HG03045 (cell line): ENCODE data around the gene PEAR1.

ENCODE experiments used
- ATAC-seq: cut with Tn5 transposase; IDR thresholded peaks from one replicate; pipeline ENCODE4 v1.9.1; 2021; ENCODE audit warnings: mild to moderate bottlenecking, moderate library complexity; ENCODE audit not compliant: unreplicated experiment

PEAR1 gene

DNA sequence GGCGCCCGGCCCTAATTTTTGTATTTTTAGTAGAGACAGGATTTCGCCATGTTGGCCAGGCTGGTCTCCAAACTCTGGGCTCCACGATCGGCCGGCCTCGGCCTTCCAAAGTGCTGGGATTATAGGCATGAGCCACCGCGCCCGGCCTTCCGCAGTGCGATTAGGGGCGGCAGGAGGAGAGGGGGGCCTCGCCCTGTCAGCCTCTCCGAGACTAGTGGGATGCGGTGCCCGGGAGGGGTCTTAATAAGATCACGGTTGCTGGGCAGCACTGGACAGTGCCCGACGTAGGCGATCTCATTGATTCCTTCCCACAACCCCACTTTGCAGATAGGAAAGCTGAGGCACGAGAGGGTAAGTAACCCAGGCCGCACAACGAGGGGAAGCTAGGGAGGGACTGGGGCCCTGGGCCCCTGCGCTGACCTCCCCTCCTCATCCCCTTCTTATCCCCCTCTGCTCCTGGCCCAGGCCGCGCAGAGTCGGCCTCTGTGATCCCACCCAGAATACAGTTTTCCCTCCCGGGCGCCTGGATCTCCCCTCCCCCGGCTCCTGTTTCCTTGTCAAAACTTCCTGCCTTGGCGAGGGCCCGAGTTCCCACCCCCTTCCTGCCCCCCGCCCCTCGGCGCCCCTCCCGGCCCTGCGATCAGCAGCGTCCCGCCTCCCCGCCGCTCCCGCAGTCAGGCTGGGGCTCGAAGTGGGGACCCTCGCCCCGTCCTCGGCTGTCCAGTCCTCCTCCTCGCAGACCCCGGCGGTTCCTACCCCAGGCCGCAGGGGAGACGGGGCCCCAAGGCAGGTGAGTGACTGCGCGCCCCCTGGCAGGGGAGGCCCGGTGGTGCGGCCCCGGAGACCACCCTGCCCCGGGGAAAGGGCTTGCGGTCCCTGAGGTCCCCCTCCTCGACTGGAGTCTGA, at the start of gene PEAR1:
Gene PEAR1, plus strand, starts transcription at position 671 of the 906 bp plus-strand sequence. CDS start 10,209 bp downstream, outside the sequence.
- no peak for ATAC-seq

- no peak for ATAC-seq
These were observed 49.4 kb upstream of the PEAR1 start for GRCh38 chr1:156844102-156844501.

DNA sequence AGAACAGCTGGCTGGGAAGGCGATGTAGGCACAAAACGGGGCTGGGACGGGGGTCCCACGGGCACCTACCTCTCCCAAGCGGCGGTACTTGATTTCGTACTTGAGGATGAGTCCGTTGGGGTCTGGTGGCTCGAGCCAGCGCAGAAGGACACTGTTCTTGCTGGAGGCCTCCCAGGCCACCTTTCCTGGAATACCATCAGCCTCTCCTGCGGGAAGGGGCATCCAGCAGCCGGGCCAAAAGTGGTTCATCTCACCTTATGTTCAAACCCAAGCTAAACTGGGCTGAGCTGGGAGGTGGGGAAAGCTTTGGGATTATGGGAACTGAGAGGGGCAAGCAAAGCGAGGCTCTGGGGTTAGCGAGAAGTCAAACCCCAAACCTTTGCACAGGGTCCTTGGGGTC, 48.9 kb upstream of the PEAR1 start:
- ATAC-seq, result no peak

DNA sequence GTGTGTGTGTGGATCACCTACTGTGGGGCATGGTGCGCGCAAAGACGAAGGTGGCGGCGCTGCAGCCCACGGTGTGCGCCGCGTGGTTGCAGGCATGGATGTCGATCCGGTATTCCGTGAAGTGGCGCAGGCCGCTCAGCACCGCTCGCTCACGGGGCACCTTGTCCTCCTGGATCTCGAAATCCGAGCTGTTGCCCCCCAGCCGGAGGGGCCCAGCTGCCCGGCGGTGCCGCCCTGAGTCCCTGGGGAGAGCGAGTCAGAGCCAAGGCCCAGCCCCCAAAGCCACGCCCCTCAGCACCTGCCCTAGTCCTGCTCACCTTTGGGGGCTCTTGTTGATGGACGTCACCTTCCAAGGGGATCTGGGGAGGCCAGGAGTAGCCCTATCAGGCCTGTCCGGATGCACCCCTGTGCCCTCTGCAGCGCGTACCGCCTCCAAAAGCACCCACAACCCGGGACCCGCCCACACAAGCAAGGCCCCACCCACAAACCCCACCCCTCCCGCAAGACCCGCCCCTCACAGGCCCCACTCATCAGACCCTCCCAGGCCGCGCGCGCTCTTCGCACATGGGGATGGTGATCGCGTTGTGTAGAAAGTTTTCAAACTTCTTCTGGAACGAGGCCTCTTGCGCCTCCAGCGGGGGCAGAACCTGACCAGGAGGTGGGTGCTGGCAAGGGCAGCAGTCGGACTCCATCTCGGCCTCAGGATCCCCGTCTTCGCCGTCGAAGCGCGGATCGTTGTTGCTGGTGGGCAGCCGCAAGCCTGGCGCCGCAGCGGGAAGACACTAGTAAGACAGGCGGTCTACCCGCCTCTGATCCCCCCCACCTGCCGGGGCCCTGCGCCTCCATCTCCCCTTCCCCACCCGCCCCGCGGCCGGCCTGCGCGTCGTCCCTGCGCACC, 48.2 kb upstream of the PEAR1 start:
- ATAC-seq, result no peak

GRCh38 chr1:156845953-156846545, 47.5 kb upstream of the PEAR1 start:
- no peak for ATAC-seq

- ATAC-seq, result no peak
These were observed 46.9 kb upstream of the PEAR1 start for GRCh38 chr1:156846643-156847042.

DNA sequence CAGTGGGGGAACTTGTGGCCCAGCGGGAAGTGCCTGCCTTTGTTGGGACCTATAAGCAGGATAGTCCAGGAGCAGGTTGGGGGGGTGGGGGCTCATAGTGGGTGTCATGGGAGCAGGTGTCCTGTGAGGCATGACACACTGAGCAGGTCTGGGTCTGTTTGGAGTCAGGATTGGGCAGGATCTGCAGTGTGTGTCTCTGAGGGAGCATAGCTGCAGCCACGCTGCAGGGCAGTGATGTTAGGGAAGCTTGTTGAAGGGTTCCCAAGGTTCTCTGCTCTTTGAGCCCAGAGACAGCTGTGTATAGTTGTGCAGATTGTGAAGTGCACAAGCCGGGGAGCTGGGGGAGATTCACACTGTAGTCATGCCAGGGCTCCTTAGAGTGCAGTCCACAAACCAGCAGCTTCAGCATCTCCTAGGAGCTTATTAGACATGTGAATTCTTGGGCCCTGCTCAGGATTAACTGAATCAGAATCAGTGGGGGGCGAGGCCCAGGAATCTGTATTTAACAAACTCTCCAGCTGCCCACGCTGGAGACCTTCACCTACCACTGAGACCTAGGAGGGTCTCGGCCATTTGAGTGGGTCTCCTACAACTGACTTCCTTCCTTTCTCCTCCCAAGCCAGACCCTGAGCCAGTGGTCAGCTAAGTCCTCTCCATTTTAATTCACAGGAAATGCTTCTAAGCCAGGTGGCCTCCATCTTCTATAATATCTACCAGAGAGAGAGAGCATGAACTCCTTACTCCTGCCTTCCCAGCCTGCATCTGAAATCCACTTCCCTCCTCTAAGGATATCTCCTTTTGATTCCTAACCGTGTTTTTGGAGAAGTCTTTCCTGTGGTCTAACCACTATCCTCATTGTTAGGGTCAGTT, 45.7 kb upstream of the PEAR1 start:
- ATAC-seq, result no peak

DNA sequence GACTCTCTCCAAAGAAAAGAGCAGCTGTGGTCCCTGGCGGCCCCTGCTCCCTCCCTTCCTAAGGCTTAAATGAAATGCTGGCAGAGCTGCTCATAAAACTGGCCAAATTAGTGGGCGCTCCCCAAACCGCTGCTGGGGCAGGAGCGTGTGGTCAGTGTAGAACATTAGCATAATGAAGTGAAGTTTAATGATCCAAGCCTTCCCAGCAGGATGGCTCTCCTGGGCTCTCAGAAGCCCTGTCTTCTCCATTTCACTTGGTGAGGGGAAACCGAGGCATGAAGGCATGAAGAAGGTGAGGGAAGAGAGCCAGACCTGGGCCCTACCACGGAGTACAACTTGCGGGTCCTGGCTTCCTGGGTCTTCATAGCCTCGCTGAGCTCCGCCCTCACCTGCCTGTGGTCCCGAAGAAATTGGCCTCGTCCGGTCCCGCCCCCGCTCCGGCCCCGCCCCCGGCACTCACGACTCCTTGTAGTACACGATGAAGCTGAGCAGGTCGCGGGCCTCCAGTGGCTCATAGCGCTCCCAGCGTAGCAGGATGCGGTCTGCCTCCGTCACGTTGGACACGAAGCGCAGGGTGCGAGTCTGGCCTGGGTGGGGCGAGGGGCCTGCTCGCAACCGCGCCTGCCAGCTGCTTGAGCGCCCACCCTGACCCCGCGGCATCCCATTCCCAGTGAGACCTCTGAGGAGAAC, 44.9 kb upstream of the PEAR1 start:
- ATAC-seq, result no peak

DNA sequence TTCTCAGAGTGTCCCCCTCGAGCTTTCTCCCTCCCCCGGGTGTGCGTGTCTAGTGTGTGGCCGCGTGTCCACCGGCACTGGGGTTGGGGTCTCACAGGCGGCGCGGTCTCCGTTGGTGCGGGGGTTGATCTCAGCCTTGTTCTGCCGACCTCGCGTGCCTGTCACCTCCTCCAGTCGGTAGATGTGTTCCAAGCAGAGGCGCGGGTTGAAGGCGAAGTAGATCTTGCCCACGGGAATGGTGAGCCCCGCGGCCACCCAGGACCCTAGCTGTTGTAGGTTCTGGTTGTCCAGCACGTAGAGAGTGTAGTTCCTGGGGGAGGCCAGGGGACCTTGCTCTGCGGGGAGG, 44.4 kb upstream of the PEAR1 start:
- ATAC-seq, result no peak

DNA sequence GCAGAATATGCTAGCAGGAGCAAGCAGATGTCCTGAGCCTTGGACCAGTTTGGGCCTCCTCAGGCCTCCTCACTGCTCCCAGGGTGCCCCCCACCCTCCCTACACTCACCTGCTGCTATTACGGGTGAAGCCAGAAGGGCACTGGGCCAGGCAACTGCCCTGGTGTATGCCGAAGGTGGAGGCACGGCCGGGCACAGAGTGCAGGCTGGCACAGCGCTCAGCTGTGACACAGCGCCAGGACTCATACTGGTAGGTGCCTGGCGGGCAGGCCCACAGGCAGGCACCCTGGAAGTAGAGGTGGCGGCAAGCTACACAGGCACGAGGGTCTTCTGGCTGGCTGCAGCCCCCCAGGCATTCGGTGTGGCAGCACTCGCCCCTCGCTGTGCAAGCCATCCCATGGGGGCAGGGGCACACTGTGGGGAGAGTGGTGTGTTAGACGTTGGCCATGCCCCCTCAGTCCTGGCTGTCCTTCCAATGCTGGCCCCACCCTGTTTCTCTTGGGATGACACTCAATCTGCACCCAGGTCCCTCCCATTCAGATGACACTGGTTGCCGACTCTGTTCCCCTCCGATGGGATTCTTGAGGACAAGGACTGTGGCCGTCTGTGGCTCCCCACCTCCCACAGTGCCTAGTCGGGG, 41.6 kb upstream of the PEAR1 start:
- no peak for ATAC-seq

DNA sequence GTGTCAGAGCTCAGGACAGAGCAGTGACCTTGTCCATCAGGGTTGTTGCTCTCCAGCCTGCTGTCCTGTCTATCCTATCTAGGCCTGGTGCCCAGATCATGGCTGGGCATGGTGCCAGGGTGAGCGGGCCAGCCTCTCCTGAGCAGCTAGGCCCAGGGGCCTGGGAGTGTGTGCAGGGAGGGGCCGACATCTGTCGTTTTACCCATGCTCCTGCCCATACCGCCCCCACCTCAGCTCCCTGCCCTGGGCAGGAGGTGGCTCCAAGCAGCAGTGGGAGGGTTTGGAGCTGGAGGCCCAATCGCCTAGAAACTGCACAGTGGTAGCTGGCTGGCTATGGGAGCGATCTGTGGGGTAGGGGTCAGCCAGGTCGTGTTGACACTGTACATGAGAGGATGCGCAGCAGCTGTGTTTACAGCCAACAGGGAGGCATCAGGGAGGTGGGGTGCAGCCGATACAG, 41.1 kb upstream of the PEAR1 start:
- ATAC-seq, result no peak

- ATAC-seq, result no peak
These were observed 39.8 kb upstream of the PEAR1 start for GRCh38 chr1:156853761-156854160.

DNA sequence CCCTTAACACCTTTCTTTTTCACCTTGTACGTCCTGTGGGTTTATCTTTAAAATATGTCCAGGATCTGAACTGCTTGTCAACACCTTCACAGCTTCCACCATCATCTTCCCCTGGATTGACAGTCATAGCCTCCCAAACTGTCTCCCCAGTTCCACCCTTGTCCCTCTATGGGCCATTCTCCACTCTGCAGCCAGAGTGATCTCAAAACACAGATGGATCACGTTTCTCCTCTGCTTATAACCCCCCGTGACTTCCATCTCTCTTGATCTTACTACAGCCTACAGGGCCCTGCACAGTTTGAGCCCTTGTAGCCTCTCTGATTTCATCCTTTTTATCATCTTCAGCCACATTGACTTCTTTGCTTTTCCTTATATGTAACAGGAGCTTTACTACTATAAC, 38.9 kb upstream of the PEAR1 start:
- ATAC-seq, result no peak

DNA sequence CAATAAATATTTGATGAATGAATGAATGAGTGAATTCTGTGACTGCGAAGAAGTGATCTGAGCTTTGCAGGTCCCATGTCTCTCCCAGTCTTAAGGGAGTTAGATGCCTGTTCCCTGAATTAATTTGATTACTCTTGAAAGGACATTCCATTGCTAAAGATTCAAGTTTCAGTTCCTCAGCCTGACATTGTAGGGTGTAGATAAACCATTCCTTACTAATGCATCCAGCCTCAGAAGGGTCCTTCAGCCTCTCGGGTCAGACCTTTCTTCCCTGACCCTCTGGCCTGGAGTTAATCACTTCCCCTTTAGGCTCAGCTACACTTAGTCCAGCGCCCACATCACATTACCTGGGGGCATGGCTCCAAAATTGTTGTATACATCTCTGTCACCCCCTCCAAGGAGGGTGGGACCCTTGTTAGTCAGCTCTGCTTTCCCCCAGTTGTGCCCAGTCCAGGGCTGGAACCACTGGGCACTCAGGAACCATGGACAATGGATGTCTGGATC, 37.2 kb upstream of the PEAR1 start:
- no peak for ATAC-seq

GRCh38 chr1:156857532-156857931, 36.0 kb upstream of the PEAR1 start:
- no peak for ATAC-seq

DNA sequence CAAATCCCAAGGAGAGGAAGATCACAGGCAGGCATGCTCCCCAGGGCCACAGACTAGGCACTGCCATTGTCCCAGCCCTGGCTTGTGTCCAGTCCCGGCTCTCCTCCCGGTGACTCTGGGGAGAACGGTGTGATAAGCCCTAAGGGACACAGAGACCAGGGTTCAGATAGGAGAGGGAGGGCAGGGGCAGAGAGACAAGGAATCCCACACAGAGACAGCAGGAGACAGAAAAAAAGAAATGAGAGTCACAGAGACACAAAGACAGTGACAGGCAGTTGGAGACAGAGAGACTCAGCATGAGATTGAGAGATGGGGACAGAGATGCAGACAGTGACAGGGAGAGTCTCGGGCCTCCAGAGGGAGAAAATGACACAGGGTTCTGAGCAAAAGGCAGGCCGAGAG, 35.0 kb upstream of the PEAR1 start:
- ATAC-seq, result no peak

- no peak for ATAC-seq
These were observed 34.5 kb upstream of the PEAR1 start, which contains the start of gene INSRR for GRCh38 chr1:156858959-156859522. INSRR (minus strand) TSS chr1:156859117; CDS start chr1:156858621, 496 bp downstream.

DNA sequence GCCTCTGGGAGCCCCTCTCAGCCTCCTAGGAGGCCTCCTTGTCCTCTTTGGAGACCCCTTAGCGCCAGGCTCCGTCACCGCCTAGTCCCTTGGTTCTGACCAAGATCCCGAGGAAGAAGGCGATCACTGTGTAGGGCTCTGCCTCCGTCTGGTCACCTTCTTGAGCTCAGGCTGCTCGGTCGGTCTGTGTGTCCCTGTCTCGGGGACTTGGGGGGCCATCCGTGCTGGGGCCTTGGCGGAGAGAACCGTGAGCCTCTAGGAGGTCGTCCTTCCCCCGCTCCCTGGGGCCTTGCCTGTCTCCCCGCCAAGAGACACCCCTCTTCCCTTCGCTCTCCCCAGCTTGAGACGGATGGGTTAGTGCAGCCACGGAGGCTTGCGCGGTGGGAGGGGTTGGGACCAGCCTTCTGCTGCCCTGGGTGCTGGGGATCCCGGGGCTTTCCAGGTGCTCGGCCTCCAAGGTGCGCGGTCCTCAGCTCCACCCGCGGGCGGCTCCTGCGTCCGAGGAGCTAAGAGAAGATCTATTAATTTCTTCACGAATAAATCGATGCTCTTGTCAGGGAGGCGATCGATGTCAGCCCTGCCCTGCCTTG, 33.9 kb upstream of the PEAR1 start:
- no peak for ATAC-seq
